Spleen (tissue), 7 donors: Measurements from ENCODE around the gene P3H2.

ENCODE experiments used
- POLR2A ChIP-seq, 3 donors: fragments of 450-650 bp; IDR thresholded peaks; one replicate each; pipeline ENCODE4 v1.5.1; 2017; ENCODE audit warnings: antibody characterized with exemption in 3 of 3, mild to moderate bottlenecking in 1 of 3
- TF ChIP-seq, protein P1 (sequence below), 11 experiments: fragments of 200-600 bp in 7 of 11; fragments of 450-650 bp in 4 of 11; sonication (generic) in 4 of 11; IDR thresholded peaks in 8 of 11; conservative IDR thresholded peaks in 3 of 11; 1 replicate in 7 of 11; 2 replicates in 4 of 11; pipeline versions ENCODE4 v1.4.0 to v1.8.0; 2016 to 2021; ENCODE audit warnings: antibody characterized with exemption in 11 of 11, inconsistent platforms in 4 of 11, mild to moderate bottlenecking in 1 of 11
- donor health status: DM: no; HTN: no; CAD: no; lungs with moderate emphysema.
- donor health status: DM: no; HTN: no; CAD: no.
- donor health status: DM: no; HTN: no; CAD: no.

DNA sequence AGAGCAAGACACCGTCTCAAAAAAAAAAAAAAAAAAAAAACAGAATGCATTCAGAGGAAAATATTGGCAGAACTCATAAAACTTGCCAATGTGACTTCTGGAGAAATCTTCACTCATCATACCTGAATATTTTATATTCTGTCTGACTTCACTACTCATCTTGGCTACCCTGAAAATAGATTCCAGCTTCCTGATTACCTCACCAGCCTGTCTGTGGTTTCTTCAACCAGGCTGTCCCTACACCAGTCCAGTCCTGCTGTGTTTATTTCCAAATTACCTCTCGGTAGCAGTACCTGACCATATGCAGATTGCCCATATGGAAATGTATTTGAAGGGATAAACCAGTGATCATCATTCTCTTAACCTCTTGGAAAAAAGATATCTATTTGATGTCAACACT, 9.3 kb upstream of the P3H2 start:
- TF ChIP-seq, protein P1, sequence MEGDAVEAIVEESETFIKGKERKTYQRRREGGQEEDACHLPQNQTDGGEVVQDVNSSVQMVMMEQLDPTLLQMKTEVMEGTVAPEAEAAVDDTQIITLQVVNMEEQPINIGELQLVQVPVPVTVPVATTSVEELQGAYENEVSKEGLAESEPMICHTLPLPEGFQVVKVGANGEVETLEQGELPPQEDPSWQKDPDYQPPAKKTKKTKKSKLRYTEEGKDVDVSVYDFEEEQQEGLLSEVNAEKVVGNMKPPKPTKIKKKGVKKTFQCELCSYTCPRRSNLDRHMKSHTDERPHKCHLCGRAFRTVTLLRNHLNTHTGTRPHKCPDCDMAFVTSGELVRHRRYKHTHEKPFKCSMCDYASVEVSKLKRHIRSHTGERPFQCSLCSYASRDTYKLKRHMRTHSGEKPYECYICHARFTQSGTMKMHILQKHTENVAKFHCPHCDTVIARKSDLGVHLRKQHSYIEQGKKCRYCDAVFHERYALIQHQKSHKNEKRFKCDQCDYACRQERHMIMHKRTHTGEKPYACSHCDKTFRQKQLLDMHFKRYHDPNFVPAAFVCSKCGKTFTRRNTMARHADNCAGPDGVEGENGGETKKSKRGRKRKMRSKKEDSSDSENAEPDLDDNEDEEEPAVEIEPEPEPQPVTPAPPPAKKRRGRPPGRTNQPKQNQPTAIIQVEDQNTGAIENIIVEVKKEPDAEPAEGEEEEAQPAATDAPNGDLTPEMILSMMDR (IDR thresholded peaks at IDR 0.05 in 8 of 11, conservative IDR thresholded peaks at IDR 0.05 in 3 of 11): no peak
- no peak for TF ChIP-seq POLR2A (IDR thresholded peaks at IDR 0.05)
